Stomach (tissue), 9 donors: ENCODE data around the gene C1QTNF8. TPM values are rescaled to one million over a fixed set of nuclear protein-coding genes. Genes with fewer than 3 reads are reported as not detected.

Source experiments
- DNase-seq, 2 donors: peaks; one replicate each; pipeline versions ENCODE4 v3.0.0 to v3.0.0-alpha.2; 2013 to 2019
- H3K27ac ChIP-seq, 5 donors: fragments of 200-600 bp in 4 of 5; sonication (generic) in 4 of 5; one replicate each; pipeline ENCODE4 v1.5.1; 2013 to 2019; ENCODE audit warnings: mild to moderate bottlenecking in 1 of 5, moderate library complexity in 1 of 5
- H3K27me3 ChIP-seq, 3 donors: fragments of 200-600 bp; sonication (generic); one replicate each; pipeline ENCODE4 v1.5.1; 2017 to 2019; ENCODE audit warnings: mixed run types in 1 of 3
- H3K36me3 ChIP-seq, 4 donors: fragments of 200-600 bp; sonication (generic); 1 replicate in 3 of 4; 2 replicates in 1 of 4; pipeline ENCODE4 v1.5.1; 2016 to 2019
- H3K4me1 ChIP-seq, 4 donors: fragments of 200-600 bp; sonication (generic); one replicate each; pipeline ENCODE4 v1.5.1; 2016 to 2019
- H3K4me3 ChIP-seq, 4 donors: fragments of 200-600 bp; sonication (generic) in 3 of 4; one replicate each; pipeline ENCODE4 v1.5.1; 2016 to 2019; ENCODE audit warnings: mild to moderate bottlenecking in 1 of 4
- H3K9me3 ChIP-seq, 4 donors: fragments of 200-600 bp; sonication (generic); one replicate each; pipeline ENCODE4 v1.5.1; 2016 to 2019
- EP300 ChIP-seq: sonication (generic); formaldehyde crosslinking; IDR thresholded peaks from one replicate; pipeline ENCODE4 v1.6.1; 2017; ENCODE audit warnings: antibody characterized with exemption
- POLR2A ChIP-seq, 4 donors: fragments of 450-650 bp; IDR thresholded peaks; one replicate each; pipeline ENCODE4 v1.6.1; 2016; ENCODE audit warnings: antibody characterized with exemption in 4 of 4, control low read depth in 2 of 4, mild to moderate bottlenecking in 1 of 4, moderate library complexity in 1 of 4
- POLR2AphosphoS5 ChIP-seq, 3 donors: sonication (generic); formaldehyde crosslinking; IDR thresholded peaks; one replicate each; pipeline ENCODE4 v1.6.1; 2016; ENCODE audit warnings: antibody characterized with exemption in 3 of 3
- WGBS, 5 donors: extraction: QIAGEN DNeasy Blood & Tissue Kit in 3 of 5; methylation state at CpG; one replicate each; pipeline versions ENCODE4 v1.1.5 to v1.1.7; 2013 to 2018; 5-methylcytosine and 5-hydroxymethylcytosine counted together
- intact Hi-C: fragments of 100-400 bp; cut with DNase I; formaldehyde crosslinking; loops from one replicate; pipeline ENCODE4 v1.15.1; 2023; ENCODE audit warnings: low total_unique reads
- polyA plus RNA-seq, 3 donors: library from polyadenylated mRNA; stranded (reverse); fragments of 200-250 nt; gene quantifications; one replicate each; pipeline ENCODE4 v1.2.3, GENCODE V29; 2013
- total RNA-seq, 5 donors: library from RNA; depleted of rRNA; stranded (reverse); fragments of >200 nt; gene quantifications; one replicate each; pipeline versions ENCODE4 v1.1.0 to v1.2.3, GENCODE V29; 2014 to 2016
- TF ChIP-seq, protein P1 (sequence below), 7 experiments: fragments of 450-650 bp in 4 of 7; fragments of 200-600 bp in 3 of 7; sonication (generic) in 3 of 7; IDR thresholded peaks; one replicate each; pipeline ENCODE4 v1.5.1; 2016 to 2019; ENCODE audit warnings: antibody characterized with exemption in 7 of 7, control low read depth in 2 of 7, mild to moderate bottlenecking in 1 of 7
- donor health status: healthy with polysubstance abuse.
- donor health status: Bipolar disorder and iron deficiency.
- donor health status: healthy.

The C1QTNF8 gene
- total and polyA plus RNA-seq, 8 donors: not detected

GRCh38 chr16:1097156-1097555, 1.1 kb upstream of the C1QTNF8 start:
- intact Hi-C loops: no loop called here
- Histone ChIP-seq H3K4me3 (no peak overlapping the region), H3K36me3 (no peaks in the 10 kb centered on the region), H3K9me3 (no peaks in the 10 kb centered on the region), H3K27me3 (peaks cover 4 to 91% (median 56%) of the 10 kb centered on the region in 3 donors), H3K27ac (no peak overlapping the region), H3K4me1 (peaks cover 0 to 13% (median 2%) of the 10 kb centered on the region in 4 donors)
- no peak for DNase-seq
- TF ChIP-seq POLR2AphosphoS5 (IDR thresholded peaks at IDR 0.05) (no peak), POLR2A (IDR thresholded peaks at IDR 0.05) (no peak), EP300 (no peak)
- TF ChIP-seq, protein P1, sequence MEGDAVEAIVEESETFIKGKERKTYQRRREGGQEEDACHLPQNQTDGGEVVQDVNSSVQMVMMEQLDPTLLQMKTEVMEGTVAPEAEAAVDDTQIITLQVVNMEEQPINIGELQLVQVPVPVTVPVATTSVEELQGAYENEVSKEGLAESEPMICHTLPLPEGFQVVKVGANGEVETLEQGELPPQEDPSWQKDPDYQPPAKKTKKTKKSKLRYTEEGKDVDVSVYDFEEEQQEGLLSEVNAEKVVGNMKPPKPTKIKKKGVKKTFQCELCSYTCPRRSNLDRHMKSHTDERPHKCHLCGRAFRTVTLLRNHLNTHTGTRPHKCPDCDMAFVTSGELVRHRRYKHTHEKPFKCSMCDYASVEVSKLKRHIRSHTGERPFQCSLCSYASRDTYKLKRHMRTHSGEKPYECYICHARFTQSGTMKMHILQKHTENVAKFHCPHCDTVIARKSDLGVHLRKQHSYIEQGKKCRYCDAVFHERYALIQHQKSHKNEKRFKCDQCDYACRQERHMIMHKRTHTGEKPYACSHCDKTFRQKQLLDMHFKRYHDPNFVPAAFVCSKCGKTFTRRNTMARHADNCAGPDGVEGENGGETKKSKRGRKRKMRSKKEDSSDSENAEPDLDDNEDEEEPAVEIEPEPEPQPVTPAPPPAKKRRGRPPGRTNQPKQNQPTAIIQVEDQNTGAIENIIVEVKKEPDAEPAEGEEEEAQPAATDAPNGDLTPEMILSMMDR (IDR thresholded peaks at IDR 0.05): no peak
- 67 to 74% (median 70%) methylated on average over 9 to 18 of the region's 18 CpGs; no CpG with 5 or more reads in 1 of the 5 donors for WGBS, 5 donors

DNA sequence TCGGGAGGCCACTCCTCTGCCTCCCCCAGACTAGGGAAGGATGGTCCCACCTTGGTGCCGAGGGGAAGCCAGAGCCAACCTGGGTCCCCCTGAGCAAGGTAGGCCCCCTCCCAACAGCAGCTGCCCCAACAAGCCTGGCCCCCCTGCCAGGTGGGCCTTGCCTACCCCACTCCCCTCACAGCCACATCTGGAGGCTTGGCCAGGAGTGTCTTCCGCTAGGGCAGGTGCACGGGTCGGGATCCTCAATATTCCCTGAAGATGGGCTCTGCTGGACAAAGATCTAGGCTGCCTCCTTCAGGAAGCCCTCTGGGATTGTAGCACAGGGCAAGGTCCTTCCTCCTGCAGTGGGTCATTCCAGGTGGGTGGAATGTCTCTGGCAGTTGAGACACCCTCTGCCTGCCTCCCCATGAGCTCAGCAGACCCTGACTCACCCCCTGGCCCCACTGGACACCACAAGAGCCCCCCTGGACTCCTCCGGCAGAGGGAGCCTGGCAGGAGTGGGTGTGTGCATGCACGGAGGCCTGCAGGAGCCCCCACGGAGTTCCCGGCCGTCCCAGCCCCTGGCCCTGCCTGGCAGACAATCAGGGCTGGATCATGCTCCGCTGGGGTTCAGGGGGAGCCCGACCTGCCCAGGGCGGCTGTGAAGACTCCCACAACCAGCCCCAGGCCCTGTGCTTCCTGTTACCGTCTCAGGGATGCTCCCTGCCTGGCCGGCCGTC, 435 bp downstream of the C1QTNF8 start:
- Histone ChIP-seq H3K27ac (no peak overlapping the region), H3K9me3 (no peaks in the 10 kb centered on the region), H3K4me1 (peaks cover 0 to 21% (median 6%) of the 10 kb centered on the region in 4 donors), H3K27me3 (peaks cover 4 to 91% (median 50%) of the 10 kb centered on the region in 3 donors), H3K36me3 (no peaks in the 10 kb centered on the region), H3K4me3 (no peak overlapping the region)
- TF ChIP-seq EP300: no peak
- TF ChIP-seq POLR2AphosphoS5 (IDR thresholded peaks at IDR 0.05): no peak
- TF ChIP-seq, protein P1 (IDR thresholded peaks at IDR 0.05): no peak
- no peak for TF ChIP-seq POLR2A (IDR thresholded peaks at IDR 0.05)
- DNase-seq: no peak
- WGBS, 5 donors: 53 to 100% (median 62%) methylated on average over 1 to 16 of the region's 16 CpGs
- intact Hi-C loops: no loop called here

DNA sequence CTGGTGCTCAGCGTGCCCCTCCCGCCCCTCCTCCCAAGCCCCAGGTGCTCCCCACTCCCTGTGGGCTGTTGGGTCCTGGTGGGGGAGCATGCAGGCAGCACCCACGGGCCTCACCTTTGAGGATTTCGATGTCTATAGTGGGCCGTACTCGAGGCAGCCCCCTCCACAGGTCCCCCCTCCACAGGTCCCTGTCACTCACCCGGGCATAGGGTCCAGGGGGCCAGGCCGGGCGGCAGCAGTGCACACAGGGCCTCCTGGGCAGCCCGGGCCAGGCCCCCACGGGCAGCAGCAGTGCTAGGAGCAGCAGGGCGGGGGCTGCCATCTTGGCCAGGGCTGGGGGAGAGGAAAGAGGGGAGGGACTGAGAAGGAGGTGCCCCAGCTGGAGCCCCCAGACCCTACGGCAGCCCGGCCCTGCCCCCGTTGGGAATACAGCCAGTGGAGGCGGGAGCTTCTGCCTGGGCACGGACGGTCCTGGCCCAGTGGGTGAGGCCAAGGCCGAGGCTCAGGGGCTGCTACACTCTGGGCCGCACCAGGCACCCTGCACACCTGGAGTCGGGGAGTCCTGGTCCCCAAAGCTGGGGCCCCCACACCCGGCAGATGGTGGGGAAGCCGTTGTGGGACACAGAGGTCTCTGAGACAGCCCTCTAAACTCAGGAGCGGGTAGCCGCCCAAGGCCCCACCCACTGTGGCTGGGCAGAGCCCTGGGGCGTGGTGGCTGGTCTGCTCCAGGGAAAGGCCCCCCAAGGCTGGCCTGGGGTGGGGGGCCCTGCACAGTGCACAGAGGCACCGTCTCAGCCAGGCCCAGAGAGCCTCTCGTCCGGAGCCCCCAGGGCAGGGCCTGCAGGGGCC, 1.2 kb downstream of the C1QTNF8 start:
- no peak overlapping the region for H3K4me3 ChIP-seq
- intact Hi-C loops: no loop called here
- WGBS, 5 donors: 40 to 55% (median 52%) methylated on average over 15 to 29 of the region's 29 CpGs
- no peaks in the 10 kb centered on the region for H3K36me3 ChIP-seq
- no peaks in the 10 kb centered on the region for H3K9me3 ChIP-seq
- TF ChIP-seq POLR2A (IDR thresholded peaks at IDR 0.05) (no peak), EP300 (no peak), POLR2AphosphoS5 (IDR thresholded peaks at IDR 0.05) (no peak)
- TF ChIP-seq, protein P1 (IDR thresholded peaks at IDR 0.05): no peak
- no peak for DNase-seq
- peaks cover 4 to 91% (median 51%) of the 10 kb centered on the region in 3 donors for H3K27me3 ChIP-seq
- H3K4me1 ChIP-seq: peaks cover 6 to 22% (median 13%) of the 10 kb centered on the region in 4 donors
- no peak overlapping the region for H3K27ac ChIP-seq

- H3K4me1 ChIP-seq: peaks cover 13 to 23% (median 20%) of the 10 kb centered on the region in 4 donors
- 61 to 75% (median 72%) methylated on average over 9 to 13 of the region's 13 CpGs for WGBS, 5 donors
- no peak overlapping the region for H3K27ac ChIP-seq
- TF ChIP-seq, protein P1 (IDR thresholded peaks at IDR 0.05): no peak
- no peak for TF ChIP-seq POLR2AphosphoS5 (IDR thresholded peaks at IDR 0.05)
- no peak for TF ChIP-seq EP300
- TF ChIP-seq POLR2A (IDR thresholded peaks at IDR 0.05): no peak
- H3K4me3 ChIP-seq: no peak overlapping the region
- DNase-seq: no peak
- intact Hi-C loops: no loop called here
- H3K27me3 ChIP-seq: peaks cover 10 to 91% (median 51%) of the 10 kb centered on the region in 3 donors
- H3K36me3 ChIP-seq: no peaks in the 10 kb centered on the region
- no peaks in the 10 kb centered on the region for H3K9me3 ChIP-seq
These were observed 1.9 kb downstream of the C1QTNF8 start for GRCh38 chr16:1094124-1094479.
